Psoas muscle (tissue), 8 donors: ENCODE data around the gene NRP1. TPM values are rescaled to one million over a fixed set of nuclear protein-coding genes. Genes with fewer than 3 reads are reported as not detected.

Experiments used
- ATAC-seq, 4 donors: fragments of 200-7000 bp; cut with Tn5 transposase; one replicate each; pipeline ENCODE4 v1.9.1; 2020; ENCODE audit warnings: moderate library complexity in 3 of 4, mild to moderate bottlenecking in 2 of 4
- DNase-seq, 2 donors: peaks; one replicate each; pipeline ENCODE4 v3.0.0-alpha.2; 2020
- H3K27ac ChIP-seq: fragments of 200-600 bp; one replicate; pipeline ENCODE4 v1.8.0; 2022
- H3K27me3 ChIP-seq, 3 donors: fragments of 200-600 bp in 1 of 3; one replicate each; pipeline versions ENCODE4 v1.6.1 to v1.8.0; 2013 to 2022; ENCODE audit warnings: low read length in 2 of 3, mild to moderate bottlenecking in 2 of 3, moderate library complexity in 1 of 3; ENCODE audit not compliant: insufficient read depth in 3 of 3
- H3K36me3 ChIP-seq, 2 donors: fragments of 200-600 bp in 1 of 2; one replicate each; pipeline versions ENCODE4 v1.6.1 to v1.8.0; 2013 to 2022; ENCODE audit warnings: low read depth in 1 of 2, mild to moderate bottlenecking in 1 of 2, moderate library complexity in 1 of 2; ENCODE audit not compliant: insufficient read depth in 1 of 2
- H3K4me1 ChIP-seq: fragments of 200-600 bp; one replicate; pipeline ENCODE4 v1.8.0; 2022
- H3K4me3 ChIP-seq: fragments of 200-600 bp; one replicate; pipeline ENCODE4 v1.8.0; 2022; ENCODE audit warnings: mild to moderate bottlenecking
- H3K9me3 ChIP-seq: fragments of 200-600 bp; one replicate; pipeline ENCODE4 v1.8.0; 2022
- WGBS, 3 donors: extraction: QIAGEN DNeasy Blood & Tissue Kit; methylation state at CpG; one replicate each; pipeline versions ENCODE4 v1.1.6 to v1.1.7; 2013; 5-methylcytosine and 5-hydroxymethylcytosine counted together
- intact Hi-C, 2 donors: fragments of 100-400 bp; cut with DNase I; formaldehyde crosslinking; loops; one replicate each; pipeline versions ENCODE4 v1.11.0 to v1.14.2; 2022
- polyA plus RNA-seq, 3 donors: library from polyadenylated mRNA; stranded (reverse); fragments of 200-250 nt; gene quantifications; one replicate each; pipeline ENCODE4 v1.2.3, GENCODE V29; 2013
- total RNA-seq, 4 donors: library from RNA; stranded (reverse); fragmentation: NEBNext Ultra II Directional in 2 of 4; extraction: Animal tissue kit (Norgen Biotek cat#: 25700) in 2 of 4; gene quantifications; one replicate each; pipeline versions ENCODE4 v1.2.1 to v1.2.4, GENCODE V29; 2021 to 2023
- TF ChIP-seq, protein P1 (sequence below): fragments of 200-600 bp; IDR thresholded peaks from one replicate; pipeline ENCODE4 v1.8.0; 2022; ENCODE audit warnings: antibody characterized with exemption
- donor health status: healthy with polysubstance abuse.
- donor health status: DM: no; HTN: no; CAD: no; lungs with moderate emphysema.
- donor health status: Bipolar disorder and iron deficiency.
- donor health status: healthy.
- donor health status: DM: yes; HTN: yes; CAD: no.
- donor health status: DM: no; HTN: no; CAD: no.
- donor health status: DM: no; HTN: no; CAD: no.
- donor health status: DM: yes; HTN: yes; CAD: no.

Gene NRP1
- total and polyA plus RNA-seq, 7 donors = 10.9 to 54.8 (median 31.2) TPM

DNA sequence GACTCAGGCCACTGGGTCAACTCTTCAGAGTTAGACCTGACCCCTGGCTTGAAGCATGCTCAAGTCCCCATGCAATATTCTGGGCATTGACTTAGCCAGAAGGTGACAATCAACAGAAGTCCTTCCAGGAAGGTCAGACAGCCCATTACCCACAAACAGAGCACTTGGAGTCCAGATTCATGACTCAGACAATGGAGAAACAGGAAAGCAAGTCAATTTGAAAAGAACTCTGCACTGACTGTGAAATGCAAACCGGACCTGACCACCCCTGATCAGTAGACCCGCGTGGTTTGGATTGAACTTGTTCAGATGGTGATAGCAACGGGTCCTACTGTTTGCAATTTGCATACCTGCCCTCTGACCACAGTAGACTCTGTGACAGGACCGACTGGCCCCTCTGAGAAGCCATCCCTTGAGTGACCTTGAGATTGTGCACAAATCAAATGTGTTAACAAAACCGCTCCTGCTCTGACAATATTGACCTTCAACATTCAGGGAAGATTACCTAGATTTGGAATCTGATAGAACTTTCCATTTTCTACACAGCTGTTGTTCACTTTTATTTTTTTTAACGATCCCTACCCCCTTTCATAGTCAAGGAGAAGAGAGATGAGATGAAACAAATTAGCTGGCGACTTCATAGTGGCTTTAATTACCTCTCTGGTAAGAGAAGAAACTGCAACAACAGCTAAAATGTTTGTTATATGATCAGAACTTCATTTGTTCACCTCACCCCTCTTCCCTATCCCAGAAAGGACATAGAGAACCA is 138.7 kb downstream of the NRP1 start:
- Histone ChIP-seq H3K9me3 (no peaks in the 10 kb centered on the region), H3K4me1 (peaks cover 6% of the 10 kb centered on the region), H3K36me3 (peaks cover 14 to 66% of the 10 kb centered on the region in 2 donors), H3K27me3 (no peaks in the 10 kb centered on the region), H3K4me3 (no peak overlapping the region), H3K27ac (peak overlapping the region; percentile 58)
- ATAC-seq (peak in 2 of 4 donors; percentile 24 to 28), DNase-seq (no peak)
- TF ChIP-seq, protein P1, sequence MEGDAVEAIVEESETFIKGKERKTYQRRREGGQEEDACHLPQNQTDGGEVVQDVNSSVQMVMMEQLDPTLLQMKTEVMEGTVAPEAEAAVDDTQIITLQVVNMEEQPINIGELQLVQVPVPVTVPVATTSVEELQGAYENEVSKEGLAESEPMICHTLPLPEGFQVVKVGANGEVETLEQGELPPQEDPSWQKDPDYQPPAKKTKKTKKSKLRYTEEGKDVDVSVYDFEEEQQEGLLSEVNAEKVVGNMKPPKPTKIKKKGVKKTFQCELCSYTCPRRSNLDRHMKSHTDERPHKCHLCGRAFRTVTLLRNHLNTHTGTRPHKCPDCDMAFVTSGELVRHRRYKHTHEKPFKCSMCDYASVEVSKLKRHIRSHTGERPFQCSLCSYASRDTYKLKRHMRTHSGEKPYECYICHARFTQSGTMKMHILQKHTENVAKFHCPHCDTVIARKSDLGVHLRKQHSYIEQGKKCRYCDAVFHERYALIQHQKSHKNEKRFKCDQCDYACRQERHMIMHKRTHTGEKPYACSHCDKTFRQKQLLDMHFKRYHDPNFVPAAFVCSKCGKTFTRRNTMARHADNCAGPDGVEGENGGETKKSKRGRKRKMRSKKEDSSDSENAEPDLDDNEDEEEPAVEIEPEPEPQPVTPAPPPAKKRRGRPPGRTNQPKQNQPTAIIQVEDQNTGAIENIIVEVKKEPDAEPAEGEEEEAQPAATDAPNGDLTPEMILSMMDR = no peak
- intact Hi-C loops = loop anchor here in 1 of 2 donors (10.0 kb wide), 1 partner anchor 139 kb away; the partner anchor contains the start of gene NRP1
- 77 to 83% (median 79%) methylated on average over 8 of the region's 8 CpGs for WGBS, 3 donors

- Histone ChIP-seq H3K27me3 (no peaks in the 10 kb centered on the region), H3K9me3 (no peaks in the 10 kb centered on the region), H3K36me3 (peaks cover 15 to 55% of the 10 kb centered on the region in 2 donors), H3K27ac (peak overlapping the region; percentile 50), H3K4me1 (peaks cover 6% of the 10 kb centered on the region), H3K4me3 (no peak overlapping the region)
- intact Hi-C loops = loop anchor here (5.0 to 10.0 kb wide), 3 partner anchors 138 to 1443 kb away; partner anchors contain the start of gene NRP1 (in 2 of the 2)
- TF ChIP-seq, protein P1 = no peak
- WGBS, 3 donors = 56 to 65% (median 56%) methylated on average over 6 of the region's 6 CpGs
- peak in 2 of 4 donors; percentile 47 to 56 for ATAC-seq
- no peak for DNase-seq
Measured at GRCh38 chr10:33193701-33194521, 140.6 kb downstream of the NRP1 start.

- TF ChIP-seq, protein P1 = peak; percentile 78
- Histone ChIP-seq H3K27me3 (no peaks in the 10 kb centered on the region), H3K4me3 (peak overlapping the region; percentile 8), H3K9me3 (no peaks in the 10 kb centered on the region), H3K4me1 (peaks cover 6% of the 10 kb centered on the region), H3K27ac (peak overlapping the region; percentile 50), H3K36me3 (peaks cover 11 to 53% of the 10 kb centered on the region in 2 donors)
- ATAC-seq = peak; percentile 78 to 93 (median 84)
- WGBS, 3 donors = 28 to 34% (median 29%) methylated on average over 12 of the region's 12 CpGs
- intact Hi-C loops = loop anchor here (5.0 to 10.0 kb wide), 3 partner anchors 139 to 1444 kb away; partner anchors contain the start of gene NRP1 (in 2 of the 2)
- DNase-seq = peak; percentile 73 to 83
Measured at GRCh38 chr10:33193057-33193700, 141.3 kb downstream of the NRP1 start.

GRCh38 chr10:33192190-33192589 is 142.3 kb downstream of the NRP1 start:
- no peaks in the 10 kb centered on the region for H3K9me3 ChIP-seq
- H3K27me3 ChIP-seq = no peaks in the 10 kb centered on the region
- H3K36me3 ChIP-seq = peaks cover 8 to 58% of the 10 kb centered on the region in 2 donors
- DNase-seq = no peak
- H3K4me3 ChIP-seq = no peak overlapping the region
- peaks cover 6% of the 10 kb centered on the region for H3K4me1 ChIP-seq
- no peak overlapping the region for H3K27ac ChIP-seq
- ATAC-seq = no peak
- intact Hi-C loops = loop anchor here (5.0 to 10.0 kb wide), 3 partner anchors 140 to 1445 kb away; partner anchors contain the start of gene NRP1 (in 2 of the 2)
- TF ChIP-seq, protein P1 = no peak
- WGBS, 3 donors = 78 to 91% (median 91%) methylated on average over 5 of the region's 5 CpGs
